CD4-positive, alpha-beta T cell (primary cell): ENCODE results near the gene GAPDHS. TPM values are rescaled to one million over a fixed set of nuclear protein-coding genes. Genes with fewer than 3 reads are reported as not detected.

ENCODE experiments used
- ATAC-seq: fragments of 200-7000 bp; cut with Tn5 transposase; one replicate; pipeline ENCODE4 v1.10.0; 2022; ENCODE audit warnings: mild to moderate bottlenecking; ENCODE audit not compliant: poor library complexity
- CTCF ChIA-PET: fragments of 350-600 bp; sonication (Branson Sonifier 250); formaldehyde crosslinking; loops from one replicate; lab custom pipeline; 2021; ENCODE audit warnings: antibody characterized with exemption, inconsistent platforms; lab: Charles Lee
- POLR2A ChIA-PET: fragments of 350-600 bp; sonication (Branson Sonifier 250); formaldehyde crosslinking; loops from one replicate; lab custom pipeline; 2021; ENCODE audit warnings: antibody characterized with exemption, inconsistent platforms; lab: Charles Lee
- DNase-seq, 14 experiments: peaks; one replicate each; pipeline ENCODE4 v3.0.0-alpha.2; 2013 to 2020; ENCODE audit warnings: mixed read lengths in 2 of 14
- H3K27ac ChIP-seq, 2 donors: one replicate each; pipeline versions ENCODE4 v1.5.1 to v1.7.0; 2013; ENCODE audit warnings: low read length in 2 of 2, low read depth in 1 of 2, mild to moderate bottlenecking in 1 of 2
- H3K27me3 ChIP-seq, 2 experiments: 1 replicate in 1 of 2; 2 replicates in 1 of 2; pipeline versions ENCODE4 v1.6.1 to v1.7.0; 2013; ENCODE audit warnings: low read length in 2 of 2, control low read depth in 1 of 2, mild to moderate bottlenecking in 1 of 2, moderate library complexity in 1 of 2; ENCODE audit not compliant: insufficient read depth in 2 of 2, control insufficient read depth in 1 of 2
- H3K36me3 ChIP-seq: one replicate; pipeline ENCODE4 v1.6.1; 2013; ENCODE audit warnings: low read length, control low read depth; ENCODE audit not compliant: insufficient read depth
- H3K4me1 ChIP-seq: one replicate; pipeline ENCODE4 v1.6.1; 2013; ENCODE audit warnings: low read length, control low read depth; ENCODE audit not compliant: insufficient read depth
- H3K4me3 ChIP-seq: one replicate; pipeline ENCODE4 v1.5.1; 2013; ENCODE audit warnings: mild to moderate bottlenecking, low read length, moderate library complexity
- H3K9me3 ChIP-seq, 2 experiments: 1 replicate in 1 of 2; 2 replicates in 1 of 2; pipeline versions ENCODE4 v1.6.1 to v1.7.0; 2013; ENCODE audit warnings: low read length in 2 of 2, mild to moderate bottlenecking in 2 of 2, control low read depth in 1 of 2, moderate library complexity in 1 of 2; ENCODE audit not compliant: control insufficient read depth in 1 of 2, insufficient read depth in 1 of 2
- H3K27ac Mint-ChIP-seq: one replicate; pipeline ENCODE4 v1.8.0; 2020; ENCODE audit warnings: mixed read lengths
- H3K27me3 Mint-ChIP-seq: one replicate; pipeline ENCODE4 v1.8.0; 2021; ENCODE audit warnings: mixed read lengths
- H3K36me3 Mint-ChIP-seq: one replicate; pipeline ENCODE4 v1.8.0; 2021; ENCODE audit warnings: low read depth, mixed read lengths
- H3K4me1 Mint-ChIP-seq: one replicate; pipeline ENCODE4 v1.8.0; 2021; ENCODE audit warnings: low read depth, mixed read lengths
- H3K4me3 Mint-ChIP-seq: one replicate; pipeline ENCODE4 v1.8.0; 2020; ENCODE audit warnings: mild to moderate bottlenecking, mixed read lengths
- H3K9me3 Mint-ChIP-seq: one replicate; pipeline ENCODE4 v1.8.0; 2020; ENCODE audit warnings: mixed read lengths
- CTCF ChIP-seq: fragments of 200-600 bp; IDR thresholded peaks from one replicate; pipeline ENCODE4 v1.8.0; 2022; ENCODE audit warnings: antibody characterized with exemption, mild to moderate bottlenecking
- intact Hi-C, 2 experiments: fragments of 100-400 bp; cut with DNase I in 1 of 2; cut with micrococcal nuclease in 1 of 2; formaldehyde crosslinking; loops; one replicate each; pipeline versions ENCODE4 v1.15.1 to v1.9.0; 2023 to 2025; cut with DNase I, micrococcal nuclease
- total RNA-seq, 174 experiments: library from RNA in 2 of 174; stranded (reverse) in 2 of 174; gene quantifications; one replicate each; pipeline ENCODE4 v1.2.3 and lab custom pipeline; 2021 to 2026

Gene GAPDHS
- total RNA-seq, 2 experiments from 2014 or later, result not detected

DNA sequence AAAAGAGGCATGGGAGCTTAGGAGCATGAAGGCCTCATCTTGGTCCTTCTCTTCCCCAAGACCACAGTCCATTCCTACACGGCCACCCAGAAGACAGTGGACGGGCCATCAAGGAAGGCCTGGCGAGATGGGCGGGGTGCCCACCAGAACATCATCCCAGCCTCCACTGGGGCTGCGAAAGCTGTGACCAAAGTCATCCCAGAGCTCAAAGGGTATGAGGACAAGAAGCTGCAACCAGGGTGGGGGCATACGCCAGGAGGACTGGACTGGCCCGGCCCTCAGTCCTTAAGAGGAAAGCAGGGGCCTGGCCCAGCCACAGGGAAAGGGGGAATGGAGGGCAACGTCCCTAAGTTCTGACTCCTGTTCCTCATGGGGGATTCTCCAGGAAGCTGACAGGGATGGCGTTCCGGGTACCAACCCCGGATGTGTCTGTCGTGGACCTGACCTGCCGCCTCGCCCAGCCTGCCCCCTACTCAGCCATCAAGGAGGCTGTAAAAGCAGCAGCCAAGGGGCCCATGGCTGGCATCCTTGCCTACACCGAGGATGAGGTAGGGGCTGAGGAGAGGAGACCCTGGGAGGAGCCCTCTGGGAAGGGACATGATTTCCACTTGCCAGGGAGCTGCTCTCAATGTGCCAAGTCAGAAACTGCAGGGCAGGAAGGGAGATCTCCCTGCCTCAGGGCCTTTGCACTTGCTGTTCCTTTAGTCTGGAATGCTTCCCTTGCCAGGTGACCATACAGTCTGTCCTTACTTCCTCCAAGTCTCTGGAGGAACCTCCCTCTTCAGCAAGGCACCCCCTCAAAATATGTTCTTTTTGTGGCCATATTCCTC, 10.2 kb downstream of the GAPDHS start:
- no peak for TF ChIP-seq CTCF
- ChIA-PET CTCF (no interaction called here), POLR2A (no interaction called here)
- no peak for ATAC-seq
- peaks cover 8% of the 10 kb centered on the region for H3K36me3 Mint-ChIP-seq
- Histone ChIP-seq H3K9me3 (no peaks in the 10 kb centered on the region), H3K4me3 (no peak overlapping the region), H3K27ac (peak overlapping the region in 1 of 2 donors; percentile 10), H3K27me3 (no peaks in the 10 kb centered on the region), H3K4me1 (peaks cover 34% of the 10 kb centered on the region), H3K36me3 (peaks cover 7% of the 10 kb centered on the region)
- no peaks in the 10 kb centered on the region for H3K27me3 Mint-ChIP-seq
- H3K4me3 Mint-ChIP-seq, result peak overlapping the region; percentile 94
- H3K9me3 Mint-ChIP-seq, result no peaks in the 10 kb centered on the region
- peak overlapping the region; percentile 93 for H3K27ac Mint-ChIP-seq
- peaks cover 29% of the 10 kb centered on the region for H3K4me1 Mint-ChIP-seq
- intact Hi-C loops, result no loop called here
- no peak for DNase-seq

DNA sequence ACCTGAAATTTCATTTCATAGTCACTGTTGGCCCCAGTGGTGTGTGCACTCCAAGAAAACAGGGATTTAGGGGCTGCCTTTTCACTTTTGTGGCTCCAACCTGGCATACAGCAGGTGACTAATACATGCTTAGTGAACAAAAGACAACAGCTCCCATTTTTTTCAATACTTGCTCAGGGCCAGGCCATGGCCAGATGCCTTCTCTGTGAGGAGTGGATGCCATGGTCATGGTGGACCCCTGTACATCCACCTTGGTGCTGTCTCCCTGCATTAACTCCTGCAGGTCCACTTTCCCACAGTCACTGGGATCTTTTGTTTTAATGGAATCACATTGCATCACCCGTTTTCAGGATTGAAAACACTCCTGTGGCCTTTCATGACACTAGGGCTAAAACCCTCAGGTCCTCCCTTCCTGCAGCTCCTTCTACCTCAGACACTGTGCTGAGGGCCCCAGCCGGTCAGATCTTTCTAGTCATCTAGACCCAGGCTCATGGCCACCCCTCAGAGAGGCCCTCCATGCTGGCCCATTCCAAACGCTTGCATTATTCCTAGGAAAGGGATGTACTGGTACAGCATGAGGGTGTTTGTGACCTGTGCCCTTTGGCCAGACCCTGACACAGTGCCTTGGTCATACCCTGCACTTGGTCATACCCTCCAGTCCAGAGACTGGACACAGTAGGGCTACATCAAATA, 11.0 kb downstream of the GAPDHS start:
- CTCF ChIA-PET, result interaction anchor here (0.6 kb wide), 1 partner anchor 39 kb away, joined by 3 read pairs; no protein-coding TSS in a partner anchor
- intact Hi-C loops, result no loop called here

More for the DNA sequence above, 11.0 kb downstream of the GAPDHS start:
- ATAC-seq (no peak), DNase-seq (no peak)
- no peaks in the 10 kb centered on the region for H3K27me3 ChIP-seq
- H3K36me3 Mint-ChIP-seq, result peaks cover 12% of the 10 kb centered on the region
- peak overlapping the region; percentile 94 for H3K4me3 Mint-ChIP-seq
- peak overlapping the region; percentile 93 for H3K4me3 ChIP-seq
- TF ChIP-seq CTCF, result no peak
- peak overlapping the region; percentile 10 to 90 for H3K27ac ChIP-seq
- peak overlapping the region; percentile 93 for H3K27ac Mint-ChIP-seq
- no peaks in the 10 kb centered on the region for H3K27me3 Mint-ChIP-seq
- H3K9me3 Mint-ChIP-seq, result no peaks in the 10 kb centered on the region
- no peaks in the 10 kb centered on the region for H3K9me3 ChIP-seq
- peaks cover 7% of the 10 kb centered on the region for H3K36me3 ChIP-seq
- peaks cover 34% of the 10 kb centered on the region for H3K4me1 Mint-ChIP-seq
- POLR2A ChIA-PET, result interaction anchor here (0.6 kb wide), 1 partner anchor 198 kb away, joined by 3 read pairs; the partner anchor contains the start of gene IGFLR1
- H3K4me1 ChIP-seq, result peaks cover 38% of the 10 kb centered on the region
